ENCODE results near the gene NR3C2.
A peak's percentile ranks its signal among the peaks of the same experiment; 100 is the strongest.

Gene NR3C2

GRCh38 chr4:148441986-148442831 is at the start of gene NR3C2:
TSS of gene NR3C2 (minus strand) at chr4:148442414.
- peak; percentile 95 for DNase-seq (ENCODE audit: low read depth)

- DNase-seq (ENCODE audit: low read depth), result no peak
Observed at GRCh38 chr4:148487181-148487580, 45.0 kb upstream of the NR3C2 start.

- DNase-seq (ENCODE audit: low read depth), result no peak
Observed at GRCh38 chr4:148481636-148482035, 39.4 kb upstream of the NR3C2 start.

- DNase-seq (ENCODE audit: low read depth), result no peak
Observed at GRCh38 chr4:148477276-148477675, 35.1 kb upstream of the NR3C2 start.

GRCh38 chr4:148469938-148470337 is 27.7 kb upstream of the NR3C2 start:
- DNase-seq (ENCODE audit: low read depth), result no peak

GRCh38 chr4:148454835-148455234 is 12.6 kb upstream of the NR3C2 start:
- no peak for DNase-seq (ENCODE audit: low read depth)

- DNase-seq (ENCODE audit: low read depth), result no peak
Observed at GRCh38 chr4:148453833-148454232, 11.6 kb upstream of the NR3C2 start.

GRCh38 chr4:148452970-148453369 is 10.8 kb upstream of the NR3C2 start:
- DNase-seq (ENCODE audit: low read depth), result no peak

GRCh38 chr4:148449921-148450320 is 7.7 kb upstream of the NR3C2 start:
- DNase-seq (ENCODE audit: low read depth), result no peak

- no peak for DNase-seq (ENCODE audit: low read depth)
Observed at GRCh38 chr4:148448141-148448540, 5.9 kb upstream of the NR3C2 start.

GRCh38 chr4:148447681-148448080 is 5.5 kb upstream of the NR3C2 start:
- DNase-seq (ENCODE audit: low read depth), result no peak

GRCh38 chr4:148445860-148446330 is 3.7 kb upstream of the NR3C2 start:
- DNase-seq (ENCODE audit: low read depth), result no peak

- no peak for DNase-seq (ENCODE audit: low read depth)
Observed at GRCh38 chr4:148445071-148445859, 3.1 kb upstream of the NR3C2 start.

GRCh38 chr4:148444296-148445070 is 2.3 kb upstream of the NR3C2 start:
- no peak for DNase-seq (ENCODE audit: low read depth)

GRCh38 chr4:148443512-148444295 is 1.5 kb upstream of the NR3C2 start:
- no peak for DNase-seq (ENCODE audit: low read depth)

- DNase-seq (ENCODE audit: low read depth), result no peak
Observed at GRCh38 chr4:148442832-148443511, 758 bp upstream of the NR3C2 start.

GRCh38 chr4:148441624-148441985 is 609 bp downstream of the NR3C2 start:
- no peak for DNase-seq (ENCODE audit: low read depth)

GRCh38 chr4:148438047-148438446 is 4.2 kb downstream of the NR3C2 start:
- DNase-seq (ENCODE audit: low read depth), result no peak

GRCh38 chr4:148437439-148437838 is 4.8 kb downstream of the NR3C2 start:
- DNase-seq (ENCODE audit: low read depth), result no peak

- no peak for DNase-seq (ENCODE audit: low read depth)
Observed at GRCh38 chr4:148436512-148436911, 5.7 kb downstream of the NR3C2 start.

Data from CMK (cell line).